Measurements from ENCODE around the gene NUDT3. TPM values are rescaled to one million over a fixed set of nuclear protein-coding genes. Genes with fewer than 3 reads are reported as not detected.
A peak's percentile ranks its signal among the peaks of the same experiment; 100 is the strongest.

NUDT3 gene
- polyA plus RNA-seq, 3 donors = 9.3 to 33.3 (median 10.9) TPM

- Histone ChIP-seq H3K27me3 (ENCODE audit: control insufficient read depth in 2 of 2, insufficient read depth in 2 of 2, low read length in 2 of 2) (no peaks in the 10 kb centered on the region), H3K27ac (ENCODE audit: low read depth in 1 of 2, low read length in 2 of 2) (no peak overlapping the region), H3K4me2 (replicated peaks; ENCODE audit: extremely low read depth, low read length, poor library complexity, severe bottlenecking) (no peak overlapping the region), H3K79me2 (ENCODE audit: insufficient read depth, low read length) (no peaks in the 10 kb centered on the region), H3K9me3 (replicated peaks in 1 of 2; ENCODE audit: control insufficient read depth in 1 of 2, insufficient read depth in 1 of 2, low read length in 2 of 2) (no peaks in the 10 kb centered on the region), H3K4me3 (replicated peaks in 1 of 3; ENCODE audit: low read depth in 2 of 3, low read length in 3 of 3) (no peak overlapping the region), H3K9ac (ENCODE audit: insufficient read depth, low read length, poor library complexity, severe bottlenecking) (no peak overlapping the region), H3K36me3 (replicated peaks in 1 of 2; ENCODE audit: control insufficient read depth in 1 of 2, insufficient read depth in 2 of 2, low read length in 2 of 2) (no peaks in the 10 kb centered on the region), H3K4me1 (ENCODE audit: control insufficient read depth in 1 of 2, insufficient read depth in 2 of 2, low read length in 2 of 2) (peaks cover 24 to 35% of the 10 kb centered on the region in 2 donors), H4K20me1 (ENCODE audit: insufficient read depth, low read length) (no peaks in the 10 kb centered on the region), H2AFZ (ENCODE audit: insufficient read depth, low read depth, low read length, poor library complexity, severe bottlenecking) (peak overlapping the region; percentile 39)
- DNase-seq = no peak
- TF ChIP-seq CTCF (IDR thresholded peaks at IDR 0.05) = no peak
- H3K27ac Mint-ChIP-seq = peak overlapping the region in 5 of 7 donors; percentile 30 to 79 (median 38)
- peaks cover 1 to 7% (median 2%) of the 10 kb centered on the region in 3 donors for H3K27me3 Mint-ChIP-seq (ENCODE audit: low read depth in 3 of 3)
- peaks cover 40% of the 10 kb centered on the region for H3K4me1 Mint-ChIP-seq
- peaks cover 0 to 2% of the 10 kb centered on the region in 2 donors for H3K36me3 Mint-ChIP-seq
- intact Hi-C loops (cut with micrococcal nuclease) = no loop called here
- WGBS (ENCODE audit: insufficient coverage) = 46% methylated on average over 4 of the region's 5 CpGs
- H3K9me3 Mint-ChIP-seq = peaks cover 0 to 3% (median 0%) of the 10 kb centered on the region in 7 donors
- H3K4me3 Mint-ChIP-seq = no peak overlapping the region
Observed at GRCh38 chr6:34230653-34231371, 161.7 kb downstream of the NUDT3 start.

GRCh38 chr6:34229877-34230276 is 162.6 kb downstream of the NUDT3 start:
- H3K4me3 Mint-ChIP-seq = no peak overlapping the region
- no peak overlapping the region for H3K27ac Mint-ChIP-seq
- intact Hi-C loops (cut with micrococcal nuclease) = no loop called here
- Histone ChIP-seq H3K36me3 (replicated peaks in 1 of 2; ENCODE audit: control insufficient read depth in 1 of 2, insufficient read depth in 2 of 2, low read length in 2 of 2) (no peaks in the 10 kb centered on the region), H3K9me3 (replicated peaks in 1 of 2; ENCODE audit: control insufficient read depth in 1 of 2, insufficient read depth in 1 of 2, low read length in 2 of 2) (no peaks in the 10 kb centered on the region), H3K27ac (ENCODE audit: low read depth in 1 of 2, low read length in 2 of 2) (no peak overlapping the region), H3K9ac (ENCODE audit: insufficient read depth, low read length, poor library complexity, severe bottlenecking) (no peak overlapping the region), H3K4me3 (replicated peaks in 1 of 3; ENCODE audit: low read depth in 2 of 3, low read length in 3 of 3) (no peak overlapping the region), H3K4me1 (ENCODE audit: control insufficient read depth in 1 of 2, insufficient read depth in 2 of 2, low read length in 2 of 2) (peaks cover 23 to 28% of the 10 kb centered on the region in 2 donors), H3K79me2 (ENCODE audit: insufficient read depth, low read length) (no peaks in the 10 kb centered on the region), H3K27me3 (ENCODE audit: control insufficient read depth in 2 of 2, insufficient read depth in 2 of 2, low read length in 2 of 2) (no peaks in the 10 kb centered on the region), H2AFZ (ENCODE audit: insufficient read depth, low read depth, low read length, poor library complexity, severe bottlenecking) (no peak overlapping the region), H4K20me1 (ENCODE audit: insufficient read depth, low read length) (no peaks in the 10 kb centered on the region), H3K4me2 (replicated peaks; ENCODE audit: extremely low read depth, low read length, poor library complexity, severe bottlenecking) (no peak overlapping the region)
- 100% methylated on average over 1 of the region's 8 CpGs for WGBS (ENCODE audit: insufficient coverage)
- peaks cover 0 to 2% of the 10 kb centered on the region in 2 donors for H3K36me3 Mint-ChIP-seq
- peaks cover 1 to 7% (median 2%) of the 10 kb centered on the region in 3 donors for H3K27me3 Mint-ChIP-seq (ENCODE audit: low read depth in 3 of 3)
- H3K4me1 Mint-ChIP-seq = peaks cover 44% of the 10 kb centered on the region
- H3K9me3 Mint-ChIP-seq = peaks cover 0 to 3% (median 0%) of the 10 kb centered on the region in 7 donors
- TF ChIP-seq CTCF (IDR thresholded peaks at IDR 0.05) = no peak
- DNase-seq = no peak

Small RNAs within 50 kb of the gene (small RNA-seq; reads per million reads assigned to genes)
- not detected for gene MIR6835 (ENCODE audit: insufficient read length, low read depth)

Other genes starting within 250 kb of the NUDT3 start
- gene GRM4, start 246.6 kb downstream of the NUDT3 start, polyA plus RNA-seq = not detected
- gene HMGA1, start 155.8 kb downstream of the NUDT3 start, polyA plus RNA-seq = 10 to 100 TPM; 11.4 to 37.9 (median 17.6) TPM
- gene SMIM29, start 143.7 kb downstream of the NUDT3 start, polyA plus RNA-seq = 10 to 100 TPM; 57.2 to 66.7 (median 60.5) TPM
- 1,000 to 10,000 TPM in 2 of 3 donors, 100 to 1,000 TPM in 1; 645 to 2,603 (median 1,054) TPM for gene RPS10, start 33.4 kb upstream of the NUDT3 start, polyA plus RNA-seq
- not detected for gene PACSIN1, start 73.4 kb upstream of the NUDT3 start, polyA plus RNA-seq
- under 1 TPM in 1 of 3 donors, not detected in 2; 0.05 TPM for gene SPDEF, start 163.7 kb upstream of the NUDT3 start, polyA plus RNA-seq